ENCODE results near the gene FBXL4. TPM values are rescaled to one million over a fixed set of nuclear protein-coding genes. Genes with fewer than 3 reads are reported as not detected.

The FBXL4 gene
- total RNA-seq, 4 donors from 2014 or later: 16.4 to 35.0 (median 22.4) TPM

DNA sequence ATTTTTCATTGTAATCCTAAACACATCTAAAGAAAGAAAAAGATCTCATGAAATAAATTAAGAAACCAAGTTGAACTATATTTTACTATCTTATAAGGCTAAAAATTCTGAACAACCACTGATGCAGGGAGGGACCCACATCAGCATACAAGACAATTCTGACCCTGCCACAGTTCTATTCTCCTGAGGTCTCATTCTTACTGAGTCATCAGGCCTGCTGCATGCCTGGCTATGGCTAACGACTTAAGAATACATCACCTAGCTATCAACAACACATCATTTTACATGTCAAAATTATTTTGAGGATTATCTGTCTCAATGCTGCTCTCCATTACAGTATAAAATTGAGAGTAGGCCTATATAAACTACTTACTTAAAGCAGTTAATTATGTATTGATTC, 52.9 kb downstream of the FBXL4 start:
- Histone ChIP-seq H3K4me3 (no peak overlapping the region), H3K36me3 (peaks cover 0 to 22% of the 10 kb centered on the region in 2 donors), H3K9me3 (no peaks in the 10 kb centered on the region), H3K27me3 (no peaks in the 10 kb centered on the region), H3K4me1 (no peaks in the 10 kb centered on the region), H3K27ac (no peak overlapping the region)
- TF ChIP-seq CTCF (IDR thresholded peaks at IDR 0.05 in 4 of 5, conservative IDR thresholded peaks at IDR 0.05 in 1 of 5) (no peak), POLR2A (IDR thresholded peaks at IDR 0.05) (no peak)
- in situ Hi-C loops (cut with MboI; ENCODE audit: low sequenced_read_pairs in 4 of 4): no loop called here
- no peak for ATAC-seq
- intact Hi-C loops (cut with DNase I; ENCODE audit: low total_unique reads): no loop called here
- no peak for DNase-seq

GRCh38 chr6:98887650-98888049, 60.1 kb downstream of the FBXL4 start:
- H3K4me3 ChIP-seq: no peak overlapping the region
- ATAC-seq (no peak), DNase-seq (no peak)
- H3K4me1 ChIP-seq: no peaks in the 10 kb centered on the region
- in situ Hi-C loops (cut with MboI; ENCODE audit: low sequenced_read_pairs in 4 of 4) (no loop called here), intact Hi-C loops (cut with DNase I; ENCODE audit: low total_unique reads) (no loop called here)
- H3K27ac ChIP-seq: no peak overlapping the region
- H3K27me3 ChIP-seq: no peaks in the 10 kb centered on the region
- no peaks in the 10 kb centered on the region for H3K9me3 ChIP-seq
- peaks cover 0 to 4% of the 10 kb centered on the region in 2 donors for H3K36me3 ChIP-seq
- TF ChIP-seq POLR2A (IDR thresholded peaks at IDR 0.05) (no peak), CTCF (IDR thresholded peaks at IDR 0.05 in 4 of 5, conservative IDR thresholded peaks at IDR 0.05 in 1 of 5) (no peak)

DNA sequence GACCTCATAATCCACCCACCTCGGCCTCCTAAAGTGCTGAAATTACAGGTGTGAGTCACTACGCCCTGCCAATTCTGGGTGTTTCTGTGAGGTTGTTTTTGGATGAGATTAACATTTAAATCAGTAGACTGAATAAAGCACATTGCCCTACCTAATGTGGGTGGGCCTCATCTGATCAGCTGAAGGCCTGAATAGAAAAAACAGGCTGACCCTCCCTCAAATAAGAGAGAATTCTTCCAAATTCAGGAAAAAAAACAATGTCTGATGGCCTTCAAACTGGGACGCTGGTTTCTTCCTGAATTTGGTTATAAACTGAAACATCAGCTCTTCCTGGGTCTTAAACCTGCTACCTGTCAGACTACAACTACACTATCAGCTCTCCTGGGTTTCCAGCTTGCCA, 62.4 kb downstream of the FBXL4 start:
- DNase-seq: no peak
- Histone ChIP-seq H3K9me3 (no peaks in the 10 kb centered on the region), H3K27me3 (no peaks in the 10 kb centered on the region), H3K36me3 (peaks cover 0 to 7% of the 10 kb centered on the region in 2 donors), H3K4me1 (no peaks in the 10 kb centered on the region), H3K4me3 (no peak overlapping the region), H3K27ac (no peak overlapping the region)
- in situ Hi-C loops (cut with MboI; ENCODE audit: low sequenced_read_pairs in 4 of 4) (no loop called here), intact Hi-C loops (cut with DNase I; ENCODE audit: low total_unique reads) (no loop called here)
- ATAC-seq: no peak
- no peak for TF ChIP-seq CTCF (IDR thresholded peaks at IDR 0.05 in 4 of 5, conservative IDR thresholded peaks at IDR 0.05 in 1 of 5)
- no peak for TF ChIP-seq POLR2A (IDR thresholded peaks at IDR 0.05)

GRCh38 chr6:98880486-98880885, 67.3 kb downstream of the FBXL4 start:
- in situ Hi-C loops (cut with MboI; ENCODE audit: low sequenced_read_pairs in 4 of 4) (no loop called here), intact Hi-C loops (cut with DNase I; ENCODE audit: low total_unique reads) (no loop called here)
- no peaks in the 10 kb centered on the region for H3K27me3 ChIP-seq
- H3K4me1 ChIP-seq: no peaks in the 10 kb centered on the region
- TF ChIP-seq CTCF (IDR thresholded peaks at IDR 0.05 in 4 of 5, conservative IDR thresholded peaks at IDR 0.05 in 1 of 5): no peak
- no peak for TF ChIP-seq POLR2A (IDR thresholded peaks at IDR 0.05)
- H3K4me3 ChIP-seq: no peak overlapping the region
- ATAC-seq (no peak), DNase-seq (no peak)
- H3K27ac ChIP-seq: no peak overlapping the region
- H3K36me3 ChIP-seq: peaks cover 0 to 18% of the 10 kb centered on the region in 2 donors
- no peaks in the 10 kb centered on the region for H3K9me3 ChIP-seq

- peaks cover 0 to 18% of the 10 kb centered on the region in 2 donors for H3K36me3 ChIP-seq
Observed at GRCh38 chr6:98877250-98877649, 70.5 kb downstream of the FBXL4 start.

More at GRCh38 chr6:98877250-98877649, 70.5 kb downstream of the FBXL4 start:
- H3K27me3 ChIP-seq: no peaks in the 10 kb centered on the region
- no peak for ATAC-seq
- DNase-seq: no peak
- TF ChIP-seq CTCF (IDR thresholded peaks at IDR 0.05 in 4 of 5, conservative IDR thresholded peaks at IDR 0.05 in 1 of 5) (no peak), POLR2A (IDR thresholded peaks at IDR 0.05) (no peak)
- no peak overlapping the region for H3K4me3 ChIP-seq
- H3K4me1 ChIP-seq: no peaks in the 10 kb centered on the region
- in situ Hi-C loops (cut with MboI; ENCODE audit: low sequenced_read_pairs in 4 of 4) (no loop called here), intact Hi-C loops (cut with DNase I; ENCODE audit: low total_unique reads) (no loop called here)
- H3K27ac ChIP-seq: no peak overlapping the region
- H3K9me3 ChIP-seq: no peaks in the 10 kb centered on the region

All from gastrocnemius medialis (tissue), 4 donors.